ENCODE measurements around the gene PSMC5. TPM values are rescaled to one million over a fixed set of nuclear protein-coding genes. Genes with fewer than 3 reads are reported as not detected.
"Not testable (repeated sequence)": the region's sequence is repeated elsewhere in the genome, so short reads cannot be mapped to it uniquely, and the experiment has no call there.

PSMC5 gene
- total RNA-seq, 2 donors from 2014 or later: 144 to 161 TPM

- ATAC-seq (replicated peaks in 1 of 2) (no peak), DNase-seq (no peak)
- Mint-ChIP-seq H3K27ac (peak overlapping the region; percentile 94), H3K4me1 (ENCODE audit: low read depth) (peaks cover 53% of the 10 kb centered on the region), H3K36me3 (ENCODE audit: insufficient read depth in 2 of 2) (peaks cover 4 to 23% of the 10 kb centered on the region in 2 donors), H3K27me3 (ENCODE audit: low read depth) (no peaks in the 10 kb centered on the region), H3K9me3 (no peaks in the 10 kb centered on the region), H3K4me3 (no peak overlapping the region)
Observed at GRCh38 chr17:63835167-63835720, 8.0 kb downstream of the PSMC5 start.

GRCh38 chr17:63836811-63837210, 9.6 kb downstream of the PSMC5 start:
- Mint-ChIP-seq H3K27ac (no peak overlapping the region), H3K4me3 (no peak overlapping the region), H3K9me3 (no peaks in the 10 kb centered on the region), H3K4me1 (ENCODE audit: low read depth) (peaks cover 49% of the 10 kb centered on the region), H3K27me3 (ENCODE audit: low read depth) (no peaks in the 10 kb centered on the region), H3K36me3 (ENCODE audit: insufficient read depth in 2 of 2) (peaks cover 4 to 19% of the 10 kb centered on the region in 2 donors)
- no peak for ATAC-seq (replicated peaks in 1 of 2)
- no peak for DNase-seq

- peaks cover 6 to 18% of the 10 kb centered on the region in 2 donors for H3K36me3 Mint-ChIP-seq (ENCODE audit: insufficient read depth in 2 of 2)
- H3K9me3 Mint-ChIP-seq: no peaks in the 10 kb centered on the region
- ATAC-seq (replicated peaks in 1 of 2) (no peak), DNase-seq (no peak)
- H3K4me3 Mint-ChIP-seq: no peak overlapping the region
- H3K4me1 Mint-ChIP-seq (ENCODE audit: low read depth): peaks cover 43% of the 10 kb centered on the region
- no peak overlapping the region for H3K27ac Mint-ChIP-seq
- H3K27me3 Mint-ChIP-seq (ENCODE audit: low read depth): no peaks in the 10 kb centered on the region
Observed at GRCh38 chr17:63837480-63837879, 10.2 kb downstream of the PSMC5 start.

- H3K36me3 Mint-ChIP-seq (ENCODE audit: insufficient read depth in 2 of 2): peaks cover 6 to 18% of the 10 kb centered on the region in 2 donors
- peak overlapping the region in 1 of 2 donors; percentile 50 for H3K4me3 Mint-ChIP-seq
- H3K27ac Mint-ChIP-seq: no peak overlapping the region
Observed at GRCh38 chr17:63837962-63838600, 10.8 kb downstream of the PSMC5 start.

GRCh38 chr17:63838631-63839171, 11.5 kb downstream of the PSMC5 start:
- peak overlapping the region; percentile 50 to 73 for H3K4me3 Mint-ChIP-seq
- H3K9me3 Mint-ChIP-seq: no peaks in the 10 kb centered on the region
- H3K27ac Mint-ChIP-seq: peak overlapping the region; percentile 82
- no peak for DNase-seq
- ATAC-seq (replicated peaks in 1 of 2): no peak
- peaks cover 48% of the 10 kb centered on the region for H3K4me1 Mint-ChIP-seq (ENCODE audit: low read depth)
- no peaks in the 10 kb centered on the region for H3K27me3 Mint-ChIP-seq (ENCODE audit: low read depth)
- peaks cover 6 to 17% of the 10 kb centered on the region in 2 donors for H3K36me3 Mint-ChIP-seq (ENCODE audit: insufficient read depth in 2 of 2)

More at GRCh38 chr17:63837962-63838600, 10.8 kb downstream of the PSMC5 start:
- Mint-ChIP-seq H3K27me3 (ENCODE audit: low read depth) (no peaks in the 10 kb centered on the region), H3K9me3 (no peaks in the 10 kb centered on the region), H3K4me1 (ENCODE audit: low read depth) (peaks cover 42% of the 10 kb centered on the region)
- ATAC-seq (replicated peaks in 1 of 2): no peak
- no peak for DNase-seq

- no peaks in the 10 kb centered on the region for H3K27me3 Mint-ChIP-seq (ENCODE audit: low read depth)
- H3K4me3 Mint-ChIP-seq: peak overlapping the region; percentile 97 to 99
- peaks cover 4 to 9% of the 10 kb centered on the region in 2 donors for H3K36me3 Mint-ChIP-seq (ENCODE audit: insufficient read depth in 2 of 2)
- DNase-seq (no peak), ATAC-seq (replicated peaks in 1 of 2) (no peak)
- peak overlapping the region; percentile 88 for H3K27ac Mint-ChIP-seq
- no peaks in the 10 kb centered on the region for H3K9me3 Mint-ChIP-seq
- H3K4me1 Mint-ChIP-seq (ENCODE audit: low read depth): peaks cover 43% of the 10 kb centered on the region
Observed at GRCh38 chr17:63840591-63841349, 13.5 kb downstream of the PSMC5 start.

- H3K36me3 Mint-ChIP-seq (ENCODE audit: insufficient read depth in 2 of 2): peaks cover 4 to 7% of the 10 kb centered on the region in 2 donors
- DNase-seq: peak in 1 of 2 donors; percentile 27
- H3K27ac Mint-ChIP-seq: peak overlapping the region; percentile 96
Observed at GRCh38 chr17:63841350-63842172, 14.3 kb downstream of the PSMC5 start.

GRCh38 chr17:63842173-63842539, 14.9 kb downstream of the PSMC5 start:
- Mint-ChIP-seq H3K4me1 (ENCODE audit: low read depth) (peaks cover 41% of the 10 kb centered on the region), H3K27ac (peak overlapping the region; percentile 96), H3K36me3 (ENCODE audit: insufficient read depth in 2 of 2) (peaks cover 3 to 4% of the 10 kb centered on the region in 2 donors), H3K27me3 (ENCODE audit: low read depth) (no peaks in the 10 kb centered on the region), H3K9me3 (no peaks in the 10 kb centered on the region), H3K4me3 (peak overlapping the region; percentile 97 to 99)
- ATAC-seq (replicated peaks in 1 of 2): peak; percentile 35 to 49
- no peak for DNase-seq

More at GRCh38 chr17:63841350-63842172, 14.3 kb downstream of the PSMC5 start:
- H3K4me3 Mint-ChIP-seq: peak overlapping the region; percentile 97 to 99
- H3K27me3 Mint-ChIP-seq (ENCODE audit: low read depth): no peaks in the 10 kb centered on the region
- H3K9me3 Mint-ChIP-seq: no peaks in the 10 kb centered on the region
- H3K4me1 Mint-ChIP-seq (ENCODE audit: low read depth): peaks cover 41% of the 10 kb centered on the region
- ATAC-seq (replicated peaks in 1 of 2): no peak

GRCh38 chr17:63842540-63843386, 15.5 kb downstream of the PSMC5 start, which contains the start of gene SMARCD2:
Gene SMARCD2, minus strand, starts transcription at chr17:63842685. Its CDS starts 11 bp downstream, at chr17:63842674.
- Mint-ChIP-seq H3K27ac (peak within 1 kb of the TSS; percentile 96), H3K4me3 (peak within 1 kb of the TSS; percentile 97 to 99), H3K4me1 (ENCODE audit: low read depth) (peaks cover 43% of the 10 kb centered on the region), H3K27me3 (ENCODE audit: low read depth) (no peaks in the 10 kb centered on the region), H3K9me3 (no peaks in the 10 kb centered on the region), H3K36me3 (ENCODE audit: insufficient read depth in 2 of 2) (peaks cover 2 to 5% of the 10 kb centered on the region in 2 donors)
- ATAC-seq (replicated peaks in 1 of 2) (peak; percentile 89), DNase-seq (peak; percentile 99)

- peak overlapping the region; percentile 90 to 93 for H3K4me3 Mint-ChIP-seq
- peaks cover 6 to 11% of the 10 kb centered on the region in 2 donors for H3K36me3 Mint-ChIP-seq (ENCODE audit: insufficient read depth in 2 of 2)
- not testable (repeated sequence) for H3K9me3 Mint-ChIP-seq; H3K27me3 Mint-ChIP-seq (ENCODE audit: low read depth)
- DNase-seq: peak; percentile 41 to 43
- peak; percentile 23 to 26 for ATAC-seq (replicated peaks in 1 of 2)
- peaks cover 50% of the 10 kb centered on the region for H3K4me1 Mint-ChIP-seq (ENCODE audit: low read depth)
- H3K27ac Mint-ChIP-seq: peak overlapping the region; percentile 95
Observed at GRCh38 chr17:63843387-63843888, 16.2 kb downstream of the PSMC5 start.

GRCh38 chr17:63843910-63844677, 16.9 kb downstream of the PSMC5 start:
- ATAC-seq (replicated peaks in 1 of 2): no peak
- H3K36me3 Mint-ChIP-seq (ENCODE audit: insufficient read depth in 2 of 2): peaks cover 6 to 11% of the 10 kb centered on the region in 2 donors
- peak overlapping the region; percentile 90 to 93 for H3K4me3 Mint-ChIP-seq
- peaks cover 3 to 5% of the 10 kb centered on the region in 2 donors for H3K9me3 Mint-ChIP-seq
- peak overlapping the region; percentile 95 for H3K27ac Mint-ChIP-seq
- H3K27me3 Mint-ChIP-seq (ENCODE audit: low read depth): no peaks in the 10 kb centered on the region
- H3K4me1 Mint-ChIP-seq (ENCODE audit: low read depth): peaks cover 50% of the 10 kb centered on the region
- DNase-seq: no peak

All from activated T-cell treated with anti-CD3 and anti-CD28 coated beads, Interleukin-2, amount 50 U/mL, for 72 hours (primary cell).